HepG2 (cell line): ENCODE data around the gene PAXIP1.

Experiments used
- BCL6 ChIP-seq: IDR thresholded peaks from 2 replicates; pipeline ENCODE4 v1.6.1; 2016; ENCODE audit warnings: missing genetic modification reagents, missing compliant biosample characterization
- CTCF ChIP-seq: sonication (generic); formaldehyde crosslinking; IDR thresholded peaks from 2 replicates; pipeline ENCODE4 v1.5.0; 2020; ENCODE audit warnings: mild to moderate bottlenecking, missing genetic modification reagents, moderate library complexity
- NFKBIZ ChIP-seq: IDR thresholded peaks from 2 replicates; pipeline ENCODE4 v1.6.1; 2018; ENCODE audit warnings: missing genetic modification reagents, missing compliant biosample characterization
- ZFYVE20 ChIP-seq: sonication (generic); formaldehyde crosslinking; IDR thresholded peaks from 2 replicates; pipeline ENCODE4 v1.8.0; 2023; ENCODE audit warnings: low read depth, mild to moderate bottlenecking, moderate library complexity, missing genetic modification reagents, borderline replicate concordance

- TF ChIP-seq BCL6 (CRISPR knock-in tag) (no peak), CTCF (CRISPR knock-in tag) (no peak), NFKBIZ (CRISPR knock-in tag) (no peak), ZFYVE20 (CRISPR knock-in tag) (no peak)
These were observed 97.8 kb downstream of the PAXIP1 start for GRCh38 chr7:154905146-154905545.
